ENCODE data around the gene SLC25A1.

The SLC25A1 gene

GRCh38 chr22:19222242-19223005 is 43.9 kb upstream of the SLC25A1 start:
- H3K4me3 ChIP-seq (ENCODE audit: low read length): no peak overlapping the region
- TF ChIP-seq EZH2phosphoT487 (IDR thresholded peaks at IDR 0.05; ENCODE audit: low read depth): no peak
- TF ChIP-seq CTCF (IDR thresholded peaks at IDR 0.05; ENCODE audit: low read depth, low read length): no peak

GRCh38 chr22:19220867-19221266 is 42.3 kb upstream of the SLC25A1 start:
- Histone ChIP-seq H3K79me2 (ENCODE audit: low read length) (no peaks in the 10 kb centered on the region), H3K9ac (ENCODE audit: low read length) (no peak overlapping the region), H3K4me1 (ENCODE audit: low read length) (0 out of 2 replicates have a peak, but pooled peaks cover 6% of the 10 kb centered on the region), H2AFZ (ENCODE audit: low read depth, low read length) (no peak overlapping the region), H3K4me2 (ENCODE audit: low read length) (no peak overlapping the region), H3K36me3 (replicated peaks; ENCODE audit: low read depth, low read length) (no peaks in the 10 kb centered on the region), H3K27ac (ENCODE audit: low read length) (no peak overlapping the region), H3K4me3 (ENCODE audit: low read length) (no peak overlapping the region), H3K27me3 (ENCODE audit: low read depth, low read length) (no peaks in the 10 kb centered on the region), H4K20me1 (ENCODE audit: insufficient read depth, low read length) (no peaks in the 10 kb centered on the region), H3K9me3 (ENCODE audit: insufficient read depth, low read length) (no peaks in the 10 kb centered on the region)
- TF ChIP-seq CTCF (IDR thresholded peaks at IDR 0.05; ENCODE audit: low read depth, low read length) (no peak), EZH2phosphoT487 (IDR thresholded peaks at IDR 0.05; ENCODE audit: low read depth) (no peak)

More at GRCh38 chr22:19222242-19223005, 43.9 kb upstream of the SLC25A1 start:
- Histone ChIP-seq H4K20me1 (ENCODE audit: insufficient read depth, low read length) (no peaks in the 10 kb centered on the region), H3K4me1 (ENCODE audit: low read length) (0 out of 2 replicates have a peak, but pooled peaks cover 6% of the 10 kb centered on the region), H3K27me3 (ENCODE audit: low read depth, low read length) (no peaks in the 10 kb centered on the region), H2AFZ (ENCODE audit: low read depth, low read length) (no peak overlapping the region), H3K36me3 (replicated peaks; ENCODE audit: low read depth, low read length) (no peaks in the 10 kb centered on the region), H3K4me2 (ENCODE audit: low read length) (no peak overlapping the region), H3K9me3 (ENCODE audit: insufficient read depth, low read length) (no peaks in the 10 kb centered on the region), H3K9ac (ENCODE audit: low read length) (no peak overlapping the region), H3K27ac (ENCODE audit: low read length) (no peak overlapping the region), H3K79me2 (ENCODE audit: low read length) (no peaks in the 10 kb centered on the region)

GRCh38 chr22:19218541-19219233 is 40.2 kb upstream of the SLC25A1 start:
- Histone ChIP-seq H2AFZ (ENCODE audit: low read depth, low read length) (no peak overlapping the region), H3K4me2 (ENCODE audit: low read length) (no peak overlapping the region), H3K4me3 (ENCODE audit: low read length) (no peak overlapping the region), H3K27me3 (ENCODE audit: low read depth, low read length) (0 out of 2 replicates have a peak, but pooled peaks cover under 1% of the 10 kb centered on the region), H3K27ac (ENCODE audit: low read length) (no peak overlapping the region), H3K79me2 (ENCODE audit: low read length) (no peaks in the 10 kb centered on the region), H4K20me1 (ENCODE audit: insufficient read depth, low read length) (no peaks in the 10 kb centered on the region), H3K9me3 (ENCODE audit: insufficient read depth, low read length) (no peaks in the 10 kb centered on the region), H3K4me1 (ENCODE audit: low read length) (0 out of 2 replicates have a peak, but pooled peaks cover 7% of the 10 kb centered on the region), H3K36me3 (replicated peaks; ENCODE audit: low read depth, low read length) (no peaks in the 10 kb centered on the region), H3K9ac (ENCODE audit: low read length) (no peak overlapping the region)
- no peak for TF ChIP-seq EZH2phosphoT487 (IDR thresholded peaks at IDR 0.05; ENCODE audit: low read depth)
- TF ChIP-seq CTCF (IDR thresholded peaks at IDR 0.05; ENCODE audit: low read depth, low read length): no peak

- H3K79me2 ChIP-seq (ENCODE audit: low read length): no peaks in the 10 kb centered on the region
- no peaks in the 10 kb centered on the region for H4K20me1 ChIP-seq (ENCODE audit: insufficient read depth, low read length)
- H3K4me2 ChIP-seq (ENCODE audit: low read length): no peak overlapping the region
- H3K4me3 ChIP-seq (ENCODE audit: low read length): no peak overlapping the region
- H3K9ac ChIP-seq (ENCODE audit: low read length): no peak overlapping the region
- no peak overlapping the region for H2AFZ ChIP-seq (ENCODE audit: low read depth, low read length)
- no peak overlapping the region for H3K27ac ChIP-seq (ENCODE audit: low read length)
- no peaks in the 10 kb centered on the region for H3K36me3 ChIP-seq (replicated peaks; ENCODE audit: low read depth, low read length)
- TF ChIP-seq EZH2phosphoT487 (IDR thresholded peaks at IDR 0.05; ENCODE audit: low read depth) (no peak), CTCF (IDR thresholded peaks at IDR 0.05; ENCODE audit: low read depth, low read length) (no peak)
- H3K9me3 ChIP-seq (ENCODE audit: insufficient read depth, low read length): no peaks in the 10 kb centered on the region
- peaks cover 10% of the 10 kb centered on the region; the same call in 1 of the 2 replicates for H3K27me3 ChIP-seq (ENCODE audit: low read depth, low read length)
- peaks cover 14% of the 10 kb centered on the region for H3K4me1 ChIP-seq (ENCODE audit: low read length)
Measured at GRCh38 chr22:19216579-19216978, 38.0 kb upstream of the SLC25A1 start.
